Left forelimb (tissue), 1 donor: Measurements from ENCODE around the gene TOMM20.
"Not testable (repeated sequence)": the region's sequence is repeated elsewhere in the genome, so short reads cannot be mapped to it uniquely, and the experiment has no call there.

ENCODE experiments used
- DNase-seq: peaks from one replicate; pipeline ENCODE4 v3.0.0-alpha.2; 2018; ENCODE audit warnings: low spot score

TOMM20 gene

DNA sequence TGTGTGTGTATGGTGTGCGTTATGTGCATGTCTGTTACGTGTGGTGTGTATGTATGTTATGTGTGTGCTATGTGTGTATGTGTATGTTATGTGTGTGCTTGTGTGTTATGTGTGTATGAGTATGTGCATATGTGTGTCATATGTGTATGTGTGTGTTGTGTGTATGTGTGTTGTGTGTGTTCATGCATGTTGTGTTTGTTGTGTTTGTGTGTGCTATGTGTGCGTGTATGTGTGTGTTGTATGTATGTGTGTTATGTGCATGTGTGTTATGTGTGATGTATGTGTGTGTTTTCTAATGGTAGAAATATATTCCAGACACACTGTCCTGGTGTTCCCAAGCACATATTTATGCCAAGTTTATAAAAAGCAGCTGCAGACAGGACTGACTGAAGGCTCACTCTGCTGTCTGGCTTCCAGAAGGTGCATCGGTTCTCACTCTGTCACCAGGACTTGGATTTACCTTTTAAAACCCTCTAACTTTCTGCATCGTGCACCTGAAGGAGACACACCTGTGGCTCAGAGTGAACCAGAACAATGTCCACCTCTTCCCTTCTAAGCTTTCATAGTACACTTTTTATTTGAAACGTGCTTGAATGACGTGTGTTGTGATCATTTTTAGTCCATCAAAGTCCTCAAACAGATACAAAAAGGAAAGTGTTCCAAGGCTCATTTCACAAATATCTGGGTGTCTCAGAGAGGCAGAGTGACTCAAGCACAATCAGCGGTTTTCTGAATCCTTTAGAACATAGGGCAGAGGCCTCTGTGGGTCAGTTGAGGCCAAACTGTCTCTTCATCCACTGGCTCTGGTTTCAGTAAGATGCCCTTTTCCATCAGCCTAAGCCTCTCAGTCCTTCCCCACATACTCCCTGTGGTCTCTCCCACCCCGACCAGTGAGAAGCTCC lies 49.9 kb downstream of the TOMM20 start:
- DNase-seq = no peak

DNA sequence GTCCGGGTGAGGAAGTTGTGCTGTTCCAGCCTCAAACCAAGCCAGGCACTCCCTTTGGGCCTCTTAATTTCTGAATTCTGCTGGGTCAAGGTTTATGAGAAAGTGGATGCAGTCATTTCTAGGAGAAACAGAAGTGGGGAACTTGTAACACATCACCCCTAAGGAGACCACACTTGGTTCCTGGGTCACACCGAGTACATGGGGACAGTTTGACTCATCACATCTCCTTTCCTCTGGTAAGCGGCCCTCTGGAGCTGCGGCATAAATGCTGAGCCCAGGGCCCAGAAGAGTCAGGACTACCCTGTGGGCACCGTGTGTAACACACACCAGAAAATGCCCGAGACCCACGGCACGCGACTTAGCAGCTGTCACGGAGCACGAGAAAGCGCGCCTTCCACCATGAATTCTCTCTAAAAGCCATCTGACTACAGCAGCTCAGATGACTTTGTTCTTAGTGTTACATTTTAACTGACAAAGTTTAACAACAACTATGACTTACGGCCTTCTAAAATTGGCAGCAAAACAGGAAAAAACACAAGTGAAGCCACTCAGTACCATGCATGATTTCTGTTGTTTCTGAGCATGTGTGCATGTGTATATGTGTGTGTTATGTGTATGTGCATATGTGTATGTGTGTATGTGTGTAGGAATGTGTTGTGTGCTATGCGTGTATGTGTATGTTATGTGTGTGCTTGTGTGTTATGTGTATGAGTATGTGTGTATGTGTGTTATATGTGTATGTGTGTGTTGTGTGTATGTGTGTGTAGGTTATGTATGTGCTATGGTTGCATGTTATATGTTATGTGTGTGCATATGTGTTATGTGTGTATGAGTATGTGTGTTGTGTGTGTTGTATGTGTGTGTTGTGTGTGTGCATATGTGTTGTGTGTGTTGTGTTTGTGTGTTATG lies 50.8 kb downstream of the TOMM20 start:
- DNase-seq = no peak

- DNase-seq = no peak
Observed at GRCh38 chr1:235077163-235077540, 51.5 kb downstream of the TOMM20 start.

- no peak for DNase-seq
Observed at GRCh38 chr1:235076504-235077162, 52.0 kb downstream of the TOMM20 start.

DNA sequence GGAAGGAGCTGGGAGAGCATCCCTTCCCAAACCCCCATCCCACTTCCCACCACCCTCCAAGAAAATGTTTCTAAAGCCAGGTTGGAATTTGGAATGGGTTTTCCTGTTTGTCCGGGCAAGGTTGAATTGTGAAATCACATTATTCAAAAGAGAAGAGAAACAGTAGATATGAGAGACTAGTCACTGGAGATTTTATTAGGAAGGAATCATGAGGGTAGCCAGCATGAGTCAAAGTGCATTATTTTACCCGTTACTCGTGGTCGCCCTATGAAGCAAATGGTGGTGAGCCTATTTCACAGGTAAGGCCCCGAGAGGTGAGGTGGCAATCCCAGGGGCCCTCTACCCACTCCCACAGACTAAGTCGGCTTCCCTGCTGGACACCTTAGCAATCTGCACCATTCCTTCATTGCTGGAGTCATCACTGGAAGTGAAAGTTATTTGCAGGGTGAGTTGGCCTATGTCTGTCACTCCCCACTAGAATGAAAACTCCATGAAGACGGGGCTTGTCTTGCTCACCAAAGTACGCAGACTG lies 52.8 kb downstream of the TOMM20 start:
- DNase-seq = no peak

DNA sequence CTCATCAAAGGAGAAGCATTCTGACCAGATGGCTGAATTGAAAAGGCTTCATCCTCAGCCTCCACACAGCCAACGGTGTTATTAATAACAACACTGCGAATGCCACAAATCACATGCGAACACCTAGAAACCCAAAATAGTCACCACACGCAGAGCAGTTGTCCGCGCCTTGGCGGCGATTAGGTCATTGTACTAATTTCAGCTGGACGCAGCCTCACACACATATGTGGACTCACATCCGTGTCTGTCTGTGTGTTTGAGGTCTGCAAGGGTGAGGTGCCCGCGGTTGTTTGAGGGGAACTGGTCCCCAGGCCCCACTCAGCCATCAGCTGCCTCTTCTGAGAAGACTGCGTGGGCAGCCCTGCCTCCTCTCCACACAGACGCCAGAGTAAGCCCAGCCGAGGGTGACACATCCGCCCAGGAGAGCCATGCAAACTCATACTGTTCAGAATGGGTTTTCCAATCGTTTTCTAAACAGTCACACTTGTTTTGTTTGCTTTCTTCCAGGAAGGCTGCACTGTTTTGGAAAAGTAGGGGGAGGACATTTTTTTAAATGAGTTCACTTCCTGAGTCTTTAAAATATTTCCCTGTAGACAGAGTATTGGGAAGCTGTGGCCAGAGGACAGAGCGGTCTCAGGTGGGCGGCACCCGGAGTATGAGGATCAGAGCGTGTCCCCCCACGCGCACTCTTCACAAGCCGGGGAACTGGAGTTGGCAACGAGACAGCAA lies 53.4 kb downstream of the TOMM20 start:
- DNase-seq = no peak

DNA sequence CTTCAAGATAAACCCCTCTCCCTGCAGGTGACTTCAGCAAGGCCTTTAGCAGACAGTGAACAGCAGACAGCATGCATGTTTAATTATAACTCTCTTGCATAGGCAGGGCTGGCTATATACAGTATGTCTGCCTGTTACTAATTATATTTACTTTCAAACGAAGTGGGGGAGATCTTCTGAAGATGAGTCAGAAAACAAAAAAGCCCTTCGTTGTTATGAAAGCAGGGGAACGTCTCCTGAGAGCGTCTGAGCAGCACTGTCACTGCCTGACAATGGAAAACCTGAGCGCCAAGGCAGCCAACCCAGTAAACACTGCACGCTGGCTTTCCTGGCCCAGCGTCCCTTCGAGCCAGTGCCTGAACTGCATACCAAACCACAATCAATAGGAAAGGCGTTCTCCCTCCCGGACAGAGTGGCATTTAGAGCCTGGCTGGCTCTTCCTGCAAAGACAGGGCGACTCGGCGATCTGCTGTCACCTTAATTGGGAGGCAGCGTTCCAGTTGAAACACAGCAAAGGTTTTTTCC lies 54.1 kb downstream of the TOMM20 start:
- no peak for DNase-seq

DNA sequence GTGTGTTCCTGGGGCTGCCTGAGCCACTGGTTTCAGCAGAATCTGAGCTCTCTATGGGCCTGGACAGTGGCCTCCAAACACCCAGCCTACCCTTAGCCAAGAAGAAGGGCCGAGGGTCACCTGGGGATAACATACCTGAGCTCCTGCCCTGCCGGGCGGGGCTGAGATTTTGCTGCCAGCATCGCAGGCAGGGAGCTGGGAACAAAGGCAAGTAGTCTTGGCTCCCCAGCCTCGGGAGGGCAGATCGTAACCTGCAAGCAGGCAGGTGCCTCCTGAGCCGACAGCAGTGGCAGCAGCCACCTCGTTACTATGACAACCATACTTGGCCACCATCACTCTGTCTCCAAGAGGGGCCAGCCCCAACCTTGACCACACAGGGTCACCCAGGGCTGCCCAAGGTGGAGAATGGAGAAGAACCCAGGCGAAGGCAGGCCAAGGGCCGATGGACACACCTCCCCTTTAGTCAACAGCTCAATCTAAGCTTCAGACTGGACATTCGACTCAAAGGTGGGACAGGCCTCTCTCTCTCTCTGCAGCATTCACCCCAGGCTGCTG lies 54.6 kb downstream of the TOMM20 start:
- no peak for DNase-seq

- no peak for DNase-seq
Observed at GRCh38 chr1:235073331-235073967, 55.2 kb downstream of the TOMM20 start.

GRCh38 chr1:235072577-235072976 lies 56.1 kb downstream of the TOMM20 start:
- DNase-seq = not testable (repeated sequence)

- no peak for DNase-seq
Observed at GRCh38 chr1:235072096-235072495, 56.5 kb downstream of the TOMM20 start.

DNA sequence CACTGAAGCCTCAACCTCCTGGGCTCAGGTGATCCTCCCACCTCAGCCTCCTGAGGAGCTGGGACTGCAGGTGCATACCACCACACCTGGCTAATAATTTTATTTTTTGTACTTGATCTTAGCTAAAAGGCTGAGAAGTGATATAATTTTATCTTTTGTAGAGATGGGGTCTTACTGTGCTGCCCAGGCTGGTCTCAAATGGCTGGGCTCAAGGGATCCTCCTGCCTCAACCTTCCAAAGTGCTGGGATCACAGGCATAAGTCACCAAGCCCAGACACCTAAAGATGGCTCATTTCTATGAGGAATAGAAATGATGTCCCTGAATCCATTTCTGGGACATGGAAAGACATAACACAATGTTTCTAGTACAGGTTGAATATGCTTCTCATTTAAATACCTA lies 57.8 kb downstream of the TOMM20 start:
- DNase-seq = no peak

- no peak for DNase-seq
Observed at GRCh38 chr1:235069577-235070563, 58.8 kb downstream of the TOMM20 start.

DNA sequence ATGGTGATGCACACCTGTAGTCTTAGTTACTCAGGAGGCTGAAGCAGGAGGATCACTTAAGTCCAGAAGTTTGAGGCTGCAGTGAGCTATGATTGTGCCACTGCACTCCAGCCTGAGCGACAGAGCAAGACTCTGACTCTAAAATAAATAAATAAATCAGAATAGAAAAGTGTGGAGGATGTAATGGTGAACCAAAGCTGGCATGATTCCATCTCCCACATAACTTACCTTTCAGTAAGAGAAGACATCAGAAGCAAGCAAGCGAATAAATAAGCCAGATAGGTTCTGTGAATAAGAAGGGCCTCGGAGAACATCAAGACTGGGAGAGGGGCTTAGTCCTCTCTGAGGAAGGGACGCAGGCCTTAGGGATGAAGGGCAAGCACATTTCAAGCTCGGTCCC lies 59.5 kb downstream of the TOMM20 start:
- no peak for DNase-seq

DNA sequence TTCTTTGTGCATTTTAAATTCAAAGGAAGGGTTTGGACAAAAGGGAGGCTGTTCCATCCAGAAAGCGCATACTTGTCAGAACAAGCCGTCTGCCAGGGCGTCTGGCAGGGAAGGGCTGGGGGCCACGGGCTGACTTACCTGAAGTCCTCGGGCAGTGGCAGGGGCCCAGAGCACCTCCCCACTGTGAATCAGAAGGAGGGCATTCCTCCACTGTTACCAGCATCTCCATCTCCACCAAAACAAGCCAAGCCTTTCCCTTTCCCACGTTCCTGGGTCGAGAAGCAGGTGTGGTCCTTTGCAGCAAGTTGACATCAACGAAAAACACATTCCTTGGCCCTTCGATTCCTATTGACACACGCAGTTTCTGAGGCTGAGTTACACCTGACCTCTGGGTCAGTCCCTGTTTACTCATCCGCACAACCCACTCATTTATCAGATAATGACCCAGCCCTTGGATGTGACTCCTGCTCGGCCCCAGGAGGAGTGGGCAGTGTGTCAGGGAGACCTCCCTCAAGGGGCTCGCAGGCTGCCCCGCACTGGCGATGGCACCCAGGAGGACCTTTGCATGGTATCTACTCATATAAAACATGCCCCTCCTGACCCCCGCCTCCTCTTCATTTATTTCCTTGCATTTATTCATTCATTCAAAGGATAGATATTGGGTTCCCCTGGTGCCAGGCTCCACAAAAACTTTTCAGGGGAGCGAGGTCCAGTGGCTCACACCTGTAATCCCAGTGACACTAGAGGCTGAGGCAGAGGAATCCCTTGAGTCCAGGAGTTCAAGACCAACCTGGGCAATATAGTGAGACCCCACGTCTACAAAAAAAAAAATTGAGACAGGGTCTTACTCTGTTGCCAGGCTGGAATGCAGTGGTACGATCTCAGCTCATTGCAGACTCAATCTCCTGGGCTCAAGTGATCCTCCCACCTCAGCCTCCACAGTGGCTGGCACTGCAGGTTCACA lies 60.2 kb downstream of the TOMM20 start:
- no peak for DNase-seq

DNA sequence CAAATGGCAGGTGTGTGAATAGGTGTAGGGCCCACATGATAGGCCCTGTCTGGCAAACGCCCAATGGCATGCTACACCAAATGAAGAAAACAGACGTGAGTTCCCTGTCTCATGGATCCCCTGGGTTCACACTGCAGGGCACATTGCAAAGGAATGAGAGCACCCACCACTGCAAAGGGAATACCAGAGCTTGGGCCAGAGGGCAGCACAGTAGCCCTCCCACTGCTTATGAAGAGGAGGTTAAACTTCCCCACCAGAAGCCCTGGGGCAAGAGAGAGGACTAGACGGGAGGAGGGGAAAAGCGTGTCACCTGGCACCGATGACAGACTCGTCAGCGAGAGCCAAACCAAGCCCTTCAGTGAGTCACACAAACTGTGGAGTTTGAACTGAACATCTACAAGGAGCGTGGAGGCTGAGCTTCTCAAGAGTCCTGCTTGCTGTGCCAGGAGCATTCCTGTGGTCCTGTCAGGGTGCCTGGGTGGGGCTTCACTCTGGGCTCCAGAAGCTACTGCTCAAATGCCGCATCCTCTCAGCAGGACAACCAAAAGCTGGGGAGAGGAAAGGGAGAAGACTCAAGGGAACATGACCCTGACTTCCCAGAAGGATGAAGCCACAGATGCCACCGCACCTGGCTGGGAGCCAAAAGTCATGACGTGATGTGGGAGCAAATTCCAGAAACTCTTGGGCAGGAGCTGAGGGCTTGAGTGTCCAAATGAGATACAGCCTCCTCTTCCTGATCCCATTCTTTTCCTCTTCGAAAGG lies 61.1 kb downstream of the TOMM20 start:
- no peak for DNase-seq

DNA sequence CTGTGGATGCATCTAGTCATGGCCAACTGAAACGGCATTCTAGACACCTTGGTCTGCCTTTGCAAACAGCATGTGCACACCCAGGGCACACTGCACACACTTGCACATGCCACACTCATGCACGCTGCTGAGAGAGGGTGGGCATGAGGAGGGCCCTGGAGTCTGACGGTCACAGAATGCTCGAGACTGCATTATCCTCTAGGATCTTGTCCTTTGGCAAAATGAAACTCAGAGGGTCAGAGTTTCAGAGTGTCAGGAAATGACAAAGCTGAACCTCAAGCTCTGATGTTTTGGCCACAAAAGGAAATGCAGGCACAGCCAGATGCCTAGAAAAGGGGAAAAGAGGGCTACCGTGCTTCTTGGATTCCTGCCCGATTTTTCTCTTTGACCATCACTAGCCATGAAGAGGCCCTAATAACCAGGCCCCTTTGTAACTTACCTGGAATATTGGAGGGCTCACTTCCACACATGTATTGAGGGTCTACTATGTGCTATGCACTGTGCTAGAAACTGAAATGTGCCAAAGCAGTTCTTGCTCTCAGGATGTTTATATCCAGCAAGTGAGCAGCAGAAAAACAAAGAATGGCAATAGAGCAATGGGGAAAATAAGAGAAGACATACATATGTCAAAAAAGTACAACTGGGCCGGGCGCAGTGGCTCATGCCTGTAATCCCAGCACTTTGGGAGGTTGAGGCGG lies 65.4 kb downstream of the TOMM20 start:
- DNase-seq = no peak
